Ovary (tissue), 3 donors: ENCODE measurements around the gene ARSG.
"Not testable (repeated sequence)": the region's sequence is repeated elsewhere in the genome, so short reads cannot be mapped to it uniquely, and the experiment has no call there.

ENCODE experiments used
- EP300 ChIP-seq: sonication (generic); formaldehyde crosslinking; IDR thresholded peaks from one replicate; pipeline ENCODE4 v1.6.1; 2017; ENCODE audit warnings: antibody characterized with exemption
- POLR2A ChIP-seq: fragments of 450-650 bp; IDR thresholded peaks from one replicate; pipeline ENCODE4 v1.6.1; 2017; ENCODE audit warnings: antibody characterized with exemption, mild to moderate bottlenecking, moderate library complexity
- TF ChIP-seq, protein P1 (sequence below), 3 donors: fragments of 450-650 bp in 2 of 3; fragments of 200-600 bp in 1 of 3; IDR thresholded peaks; one replicate each; pipeline versions ENCODE4 v1.5.1 to v1.8.0; 2016 to 2022; ENCODE audit warnings: antibody characterized with exemption in 3 of 3, mild to moderate bottlenecking in 1 of 3
- donor health status: DM: no; HTN: no; CAD: no.

DNA sequence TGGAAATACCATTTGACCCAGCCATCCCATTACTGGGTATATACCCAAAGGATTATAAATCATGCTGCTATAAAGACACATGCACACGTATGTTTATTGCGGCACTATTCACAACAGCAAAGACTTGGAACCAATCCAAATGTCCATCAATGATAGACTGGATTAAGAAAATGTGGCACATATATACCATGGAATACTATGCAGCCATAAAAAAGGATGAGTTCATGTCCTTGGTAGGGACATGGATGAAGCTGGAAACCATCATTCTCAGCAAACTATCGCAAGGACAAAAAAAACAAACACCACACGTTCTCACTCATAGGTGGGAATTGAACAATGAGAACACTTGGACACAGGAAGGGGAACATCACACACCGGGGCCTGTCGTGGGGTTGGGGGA is 9.3 kb upstream of the ARSG start:
- TF ChIP-seq, protein P1, sequence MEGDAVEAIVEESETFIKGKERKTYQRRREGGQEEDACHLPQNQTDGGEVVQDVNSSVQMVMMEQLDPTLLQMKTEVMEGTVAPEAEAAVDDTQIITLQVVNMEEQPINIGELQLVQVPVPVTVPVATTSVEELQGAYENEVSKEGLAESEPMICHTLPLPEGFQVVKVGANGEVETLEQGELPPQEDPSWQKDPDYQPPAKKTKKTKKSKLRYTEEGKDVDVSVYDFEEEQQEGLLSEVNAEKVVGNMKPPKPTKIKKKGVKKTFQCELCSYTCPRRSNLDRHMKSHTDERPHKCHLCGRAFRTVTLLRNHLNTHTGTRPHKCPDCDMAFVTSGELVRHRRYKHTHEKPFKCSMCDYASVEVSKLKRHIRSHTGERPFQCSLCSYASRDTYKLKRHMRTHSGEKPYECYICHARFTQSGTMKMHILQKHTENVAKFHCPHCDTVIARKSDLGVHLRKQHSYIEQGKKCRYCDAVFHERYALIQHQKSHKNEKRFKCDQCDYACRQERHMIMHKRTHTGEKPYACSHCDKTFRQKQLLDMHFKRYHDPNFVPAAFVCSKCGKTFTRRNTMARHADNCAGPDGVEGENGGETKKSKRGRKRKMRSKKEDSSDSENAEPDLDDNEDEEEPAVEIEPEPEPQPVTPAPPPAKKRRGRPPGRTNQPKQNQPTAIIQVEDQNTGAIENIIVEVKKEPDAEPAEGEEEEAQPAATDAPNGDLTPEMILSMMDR (IDR thresholded peaks at IDR 0.05) = not testable (repeated sequence)
- not testable (repeated sequence) for TF ChIP-seq POLR2A, EP300
